HG03039 (cell line): Measurements from ENCODE around the gene DNAH1.

ENCODE experiments used
- ATAC-seq: cut with Tn5 transposase; IDR thresholded peaks from one replicate; pipeline ENCODE4 v1.9.1; 2021; ENCODE audit warnings: mild to moderate bottlenecking, moderate library complexity; ENCODE audit not compliant: unreplicated experiment

Gene DNAH1

GRCh38 chr3:52402101-52402521, 86.0 kb downstream of the DNAH1 start:
- no peak for ATAC-seq

DNA sequence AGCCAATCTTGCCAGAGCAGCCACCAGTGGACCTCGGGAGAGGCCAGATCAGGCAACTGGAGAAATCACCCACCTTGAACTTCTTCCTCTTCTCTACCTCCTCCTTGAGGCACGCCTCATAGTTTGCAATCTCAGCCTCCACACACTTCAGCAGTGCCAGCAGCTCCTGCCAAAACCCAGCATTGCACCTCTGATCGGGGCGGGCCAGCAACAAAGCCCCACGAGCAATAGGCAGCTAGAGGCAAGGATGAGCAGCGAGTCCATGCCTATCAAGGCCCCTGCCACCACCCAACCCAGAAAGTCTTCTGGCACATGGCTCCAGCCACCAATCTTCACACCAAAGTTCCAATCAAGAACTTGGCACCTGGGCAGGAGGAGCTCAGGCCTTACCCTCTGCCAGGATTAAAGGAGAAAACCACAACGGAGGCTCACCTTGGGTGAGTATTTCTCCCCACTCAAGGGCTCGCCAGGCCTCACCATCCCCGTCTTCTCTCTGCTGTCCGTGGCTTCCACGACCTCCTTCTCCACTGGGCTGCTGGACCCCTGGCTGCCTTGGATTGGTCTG, 86.7 kb downstream of the DNAH1 start:
- no peak for ATAC-seq

DNA sequence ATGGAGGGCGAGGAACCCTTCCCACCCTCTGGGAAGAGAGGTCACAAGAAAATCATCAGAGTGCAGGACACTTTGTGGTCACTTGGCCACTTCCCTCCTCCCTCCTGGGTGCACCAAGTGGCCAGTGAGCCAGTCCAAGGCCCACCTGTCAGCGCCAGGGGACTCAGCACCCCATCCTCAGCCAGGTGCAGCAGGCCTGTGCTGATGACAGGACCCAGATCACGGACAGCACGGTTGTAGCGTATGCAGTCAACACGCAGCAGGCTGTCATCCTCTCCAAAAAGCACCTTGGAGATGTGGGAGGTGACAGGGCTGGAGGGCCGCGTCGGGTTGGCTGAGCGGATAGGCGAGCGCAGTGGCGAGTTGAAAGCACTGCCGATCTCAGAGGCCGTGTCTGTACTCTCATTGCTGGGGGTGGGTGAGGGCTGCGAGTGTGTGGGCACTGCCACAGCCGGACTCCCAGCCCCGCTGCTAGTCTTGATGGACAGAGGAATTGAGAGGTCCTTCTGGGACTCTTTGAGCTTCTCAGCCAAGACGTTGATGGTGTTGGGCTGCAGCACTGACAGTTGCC, 87.2 kb downstream of the DNAH1 start:
- ATAC-seq: no peak

DNA sequence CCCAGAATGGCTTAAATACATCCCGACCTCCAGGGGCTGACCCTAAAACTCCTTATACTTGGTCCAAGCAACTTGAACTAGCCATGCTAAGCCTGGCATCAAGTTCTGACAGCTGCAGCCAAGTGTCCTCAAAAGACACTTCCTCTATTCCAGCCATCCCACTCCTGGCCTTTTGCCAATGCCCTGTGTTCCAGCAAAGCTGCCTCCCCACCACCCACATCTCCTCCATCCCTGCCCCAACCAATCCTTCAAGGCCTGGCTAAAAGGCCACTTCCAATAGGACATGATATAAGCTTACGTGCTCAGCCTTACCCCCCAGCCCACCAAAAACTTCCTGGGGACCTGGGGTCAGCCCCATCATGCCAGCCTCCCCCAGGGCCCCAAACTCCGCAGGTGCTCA, 87.8 kb downstream of the DNAH1 start:
- ATAC-seq: no peak

DNA sequence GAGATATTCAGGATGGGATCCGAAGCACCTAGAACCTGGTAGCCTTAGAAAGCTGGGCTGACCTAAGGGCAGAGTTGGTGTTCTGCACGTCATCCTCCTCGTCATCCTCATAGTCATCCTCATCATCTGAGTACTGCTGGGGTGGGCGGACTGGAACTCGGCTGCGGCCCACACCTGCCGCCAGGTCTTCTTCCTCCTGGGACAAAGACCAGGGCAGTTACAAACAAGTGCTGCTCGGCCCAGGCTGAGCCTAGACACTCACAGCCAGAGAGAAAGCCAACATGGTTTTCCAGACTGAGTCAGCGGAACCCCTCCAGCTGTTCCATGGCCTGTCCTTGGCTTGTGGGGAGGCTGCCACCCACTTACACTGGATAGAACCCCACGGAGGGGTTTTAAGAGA, 88.3 kb downstream of the DNAH1 start:
- no peak for ATAC-seq

- no peak for ATAC-seq
Observed at GRCh38 chr3:52405066-52405465, 88.9 kb downstream of the DNAH1 start.

DNA sequence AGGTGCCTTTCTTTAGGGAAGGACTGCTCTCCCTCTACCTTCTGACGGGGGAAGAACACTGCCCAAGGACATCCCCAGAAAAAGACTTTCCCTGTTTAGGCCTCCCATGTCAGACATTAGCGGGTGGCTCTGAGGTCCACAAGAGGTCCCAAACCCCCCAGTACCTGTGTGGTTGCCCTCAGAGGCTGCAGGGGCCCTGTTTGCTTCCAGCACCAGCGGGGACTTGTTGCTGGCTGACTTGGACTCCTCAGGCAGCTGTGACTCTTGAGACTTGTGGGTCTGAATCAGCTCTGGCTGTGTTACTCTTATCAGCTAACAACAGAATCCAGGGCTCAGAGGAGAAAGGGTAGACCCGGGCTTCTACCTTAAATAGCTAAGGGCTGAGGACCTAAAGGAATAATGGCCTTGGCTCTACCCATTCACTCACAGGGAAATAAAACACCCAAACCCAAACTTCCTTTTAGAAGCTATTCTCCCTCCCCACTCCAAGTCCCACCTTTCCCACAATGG, 89.5 kb downstream of the DNAH1 start:
- ATAC-seq: no peak

- no peak for ATAC-seq
Observed at GRCh38 chr3:52406231-52406661, 90.1 kb downstream of the DNAH1 start.

DNA sequence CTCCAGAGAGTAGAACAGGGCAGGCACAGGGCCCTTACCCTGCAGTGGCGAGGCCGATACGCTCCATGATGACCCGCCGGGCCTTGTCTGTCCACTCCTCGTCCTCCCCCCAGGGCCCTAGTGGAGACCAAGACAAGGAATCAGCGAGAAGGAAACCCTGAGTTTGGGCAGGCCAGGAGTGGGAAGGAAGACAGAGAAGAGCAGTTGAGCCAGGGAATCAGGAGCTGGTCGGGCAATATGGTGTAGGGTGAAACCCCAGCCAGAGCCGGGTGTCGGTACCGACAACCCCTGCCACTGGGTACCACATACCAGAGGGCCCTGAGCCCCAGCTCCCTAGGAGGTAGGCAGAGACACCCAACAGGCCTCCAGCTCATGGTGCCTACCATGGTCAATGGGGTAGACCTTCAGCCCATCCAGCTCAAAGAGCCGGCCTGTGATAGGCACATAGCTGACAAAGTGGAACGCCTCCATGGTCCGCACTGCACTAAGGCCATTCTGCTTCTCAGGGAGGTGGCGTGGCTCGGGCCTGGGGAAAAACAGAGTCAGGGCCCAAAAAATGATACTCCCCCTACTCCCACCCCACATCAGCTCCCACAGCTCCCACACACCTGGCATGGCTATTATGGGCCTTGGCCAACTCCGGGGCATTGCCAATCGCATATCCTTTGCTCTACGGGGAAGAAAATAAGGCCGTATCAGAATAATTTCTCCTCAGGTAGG, 90.8 kb downstream of the DNAH1 start:
- ATAC-seq: no peak

DNA sequence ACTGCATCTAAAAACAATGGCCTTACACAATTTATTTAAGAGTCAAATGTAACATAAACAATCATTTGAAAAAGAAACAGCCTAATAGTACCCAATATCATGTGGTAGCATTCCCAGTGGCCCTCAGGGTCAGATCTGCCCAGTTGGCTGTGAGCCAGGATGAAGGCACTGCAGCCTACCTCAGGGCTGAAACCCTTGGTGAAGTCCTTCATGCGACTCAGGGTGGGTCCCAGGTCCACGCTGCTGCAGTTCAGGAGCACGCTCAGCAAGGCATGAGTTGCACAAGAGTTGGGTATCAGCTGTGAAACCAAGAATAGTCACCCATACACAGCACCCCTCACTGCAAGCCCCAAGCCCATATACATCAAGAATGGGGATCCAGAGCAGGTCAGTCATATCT, 91.7 kb downstream of the DNAH1 start:
- ATAC-seq: no peak

GRCh38 chr3:52408466-52408865, 92.3 kb downstream of the DNAH1 start:
- ATAC-seq: no peak

- no peak for ATAC-seq
Observed at GRCh38 chr3:52415800-52416199, 99.7 kb downstream of the DNAH1 start.

- ATAC-seq: no peak
Observed at GRCh38 chr3:52420388-52420787, 104.3 kb downstream of the DNAH1 start.

DNA sequence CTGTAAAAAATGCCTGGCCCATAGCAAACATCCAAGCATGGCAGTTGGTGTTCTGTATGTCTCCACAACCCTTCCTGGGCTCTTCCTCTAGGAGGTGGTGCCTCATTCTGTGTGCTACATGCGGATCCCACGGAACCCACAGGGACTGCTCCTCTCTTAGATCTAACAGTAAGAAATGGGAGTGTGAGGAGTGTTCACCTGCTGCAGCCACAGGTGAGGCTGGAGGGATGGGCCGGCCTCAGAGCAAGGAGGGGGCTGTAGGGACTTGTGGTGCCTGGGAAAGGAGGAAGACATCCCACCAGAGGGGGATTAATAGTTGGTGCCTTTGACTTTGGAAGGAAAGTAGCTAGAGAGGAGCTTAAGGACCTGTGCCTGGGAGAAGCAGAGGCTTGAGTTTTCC, 106.5 kb downstream of the DNAH1 start:
- no peak for ATAC-seq

DNA sequence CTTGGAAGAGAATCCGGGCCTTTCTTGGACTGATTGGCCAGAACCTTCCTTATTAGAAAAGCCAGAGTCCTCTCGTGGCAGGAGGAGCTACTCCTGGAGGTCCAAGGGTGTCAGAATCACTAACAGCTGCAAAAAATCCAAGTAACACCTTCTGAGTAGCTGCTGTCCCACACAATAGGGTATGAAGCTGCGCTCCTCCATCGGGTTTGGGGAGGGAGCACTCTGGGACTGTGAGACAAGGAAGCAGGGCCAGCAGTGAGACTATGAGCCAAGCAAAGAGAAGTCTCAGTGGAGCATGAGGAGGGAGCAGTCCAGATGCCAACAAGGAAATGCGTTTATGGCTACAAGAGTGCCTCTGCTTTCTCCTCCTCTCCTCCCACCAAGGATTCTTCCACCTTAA, 107.1 kb downstream of the DNAH1 start:
- no peak for ATAC-seq

GRCh38 chr3:52428151-52429005, 112.3 kb downstream of the DNAH1 start:
- ATAC-seq: no peak

GRCh38 chr3:52429031-52429430, 112.9 kb downstream of the DNAH1 start:
- ATAC-seq: no peak

GRCh38 chr3:52429779-52430415, 113.8 kb downstream of the DNAH1 start:
- no peak for ATAC-seq

DNA sequence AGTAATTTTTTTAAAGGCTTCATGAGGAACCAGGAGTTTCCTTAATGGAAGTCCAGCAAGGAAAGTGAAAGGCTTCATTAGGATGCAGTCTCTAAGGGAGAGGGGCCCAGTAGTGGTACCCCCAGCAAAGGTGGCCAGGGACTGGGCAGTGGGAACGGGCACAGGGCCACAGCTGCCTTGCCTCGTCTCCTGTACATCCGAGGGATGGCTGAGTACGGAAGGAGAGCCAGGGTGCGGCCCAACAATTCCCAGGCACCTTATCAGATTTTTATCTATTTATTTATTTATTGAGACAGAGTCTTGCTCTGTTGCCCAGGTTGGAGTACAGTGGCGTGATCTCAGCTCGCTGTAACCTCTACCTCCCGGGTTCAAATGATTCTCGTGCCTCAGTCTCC, 114.3 kb downstream of the DNAH1 start:
- no peak for ATAC-seq

GRCh38 chr3:52431459-52432223, 115.5 kb downstream of the DNAH1 start:
- ATAC-seq: no peak
